ES-I3 (cell line): Measurements from ENCODE around the gene GDAP1L1.

ENCODE experiments used
- H3K36me3 ChIP-seq: 2 replicates; pipeline ENCODE4 v1.6.1; 2013; ENCODE audit warnings: mild to moderate bottlenecking, low read length, control low read depth, moderate library complexity; ENCODE audit not compliant: insufficient read depth
- H3K4me1 ChIP-seq: 2 replicates; pipeline ENCODE4 v1.6.1; 2013; ENCODE audit warnings: mild to moderate bottlenecking, control low read depth, low read length; ENCODE audit not compliant: insufficient read depth
- H3K9ac ChIP-seq: 2 replicates; pipeline ENCODE4 v1.6.1; 2013; ENCODE audit warnings: low read depth, mild to moderate bottlenecking, low read length, moderate library complexity
- H3K9me3 ChIP-seq: 2 replicates; pipeline ENCODE4 v1.6.1; 2013; ENCODE audit warnings: mild to moderate bottlenecking, low read length, moderate library complexity; ENCODE audit not compliant: control insufficient read depth, insufficient read depth

GDAP1L1 gene

DNA sequence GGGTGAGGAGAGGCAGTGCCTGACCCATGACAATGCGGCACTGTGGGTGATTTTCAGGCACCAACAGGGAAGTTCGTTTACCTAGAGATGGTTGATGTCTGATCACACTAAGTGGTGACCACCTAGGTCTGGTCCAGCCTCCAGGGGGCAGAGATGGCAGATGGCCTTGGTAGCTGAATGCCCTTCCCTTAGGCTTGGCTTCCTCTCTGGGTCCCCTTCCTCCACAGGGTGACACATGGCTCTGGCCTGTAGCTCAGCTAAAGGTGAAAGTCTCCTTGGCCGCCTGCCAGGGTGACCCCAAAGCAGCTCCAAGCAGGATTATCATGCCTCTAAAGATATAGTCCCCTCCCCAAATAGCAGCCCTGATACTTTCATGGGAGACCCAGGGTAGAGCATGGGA, 6.4 kb downstream of the GDAP1L1 start:
- Histone ChIP-seq H3K9ac (no peak overlapping the region), H3K36me3 (no peaks in the 10 kb centered on the region), H3K9me3 (no peaks in the 10 kb centered on the region), H3K4me1 (no peaks in the 10 kb centered on the region)

DNA sequence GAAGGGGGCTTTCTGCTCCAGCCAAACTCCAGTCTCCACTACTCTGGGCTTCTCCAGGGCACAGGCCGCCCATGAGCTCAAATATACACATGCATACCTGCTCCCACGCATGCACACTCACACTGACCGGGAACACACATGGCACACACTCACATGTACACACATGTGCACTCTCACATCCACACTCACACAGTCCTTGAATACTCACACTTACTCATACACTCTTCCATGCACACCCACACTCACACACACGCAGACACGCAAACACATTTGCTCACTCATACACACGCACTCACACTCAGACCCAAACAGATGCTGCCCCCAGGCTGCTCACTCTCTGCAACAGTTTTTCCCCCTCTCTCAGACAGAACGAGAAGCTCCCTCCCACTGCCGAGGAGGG, 7.0 kb downstream of the GDAP1L1 start:
- no peaks in the 10 kb centered on the region for H3K4me1 ChIP-seq
- H3K9ac ChIP-seq, result no peak overlapping the region
- no peaks in the 10 kb centered on the region for H3K36me3 ChIP-seq
- H3K9me3 ChIP-seq, result no peaks in the 10 kb centered on the region

DNA sequence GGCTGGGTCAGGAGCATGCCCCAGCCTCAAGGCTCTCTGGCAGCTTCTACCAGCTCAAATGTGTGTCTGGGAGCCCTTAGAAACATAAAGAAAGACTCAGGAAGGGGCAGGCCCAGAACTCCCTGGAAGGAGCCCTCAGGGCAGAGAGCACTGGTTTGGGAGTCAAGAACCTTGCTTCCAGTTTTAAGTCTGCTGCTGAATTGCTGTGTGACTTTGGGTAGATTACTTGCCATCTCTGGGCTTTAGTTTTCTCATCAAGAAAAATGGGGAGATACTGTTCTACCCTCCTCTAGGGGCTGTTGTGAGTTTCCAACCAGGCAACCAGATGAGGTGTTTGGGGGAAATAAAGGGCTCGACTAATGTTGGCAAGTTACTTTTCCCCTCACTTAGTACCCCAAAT, 8.8 kb downstream of the GDAP1L1 start:
- Histone ChIP-seq H3K9ac (no peak overlapping the region), H3K9me3 (no peaks in the 10 kb centered on the region), H3K36me3 (no peaks in the 10 kb centered on the region), H3K4me1 (no peaks in the 10 kb centered on the region)

DNA sequence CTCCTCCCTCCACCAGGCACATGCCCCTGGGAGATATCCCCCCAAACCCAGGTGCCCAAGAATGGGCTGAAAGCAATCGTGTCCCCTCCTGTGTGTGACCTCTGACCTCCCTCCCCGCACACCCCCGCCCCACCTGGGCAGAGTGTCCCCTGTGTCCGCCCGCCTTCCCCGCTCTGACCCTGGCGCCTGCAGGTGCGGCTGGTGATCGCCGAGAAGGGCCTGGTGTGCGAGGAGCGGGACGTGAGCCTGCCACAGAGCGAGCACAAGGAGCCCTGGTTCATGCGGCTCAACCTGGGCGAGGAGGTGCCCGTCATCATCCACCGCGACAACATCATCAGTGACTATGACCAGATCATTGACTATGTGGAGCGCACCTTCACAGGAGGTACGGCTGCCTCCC, 9.9 kb downstream of the GDAP1L1 start:
- no peaks in the 10 kb centered on the region for H3K36me3 ChIP-seq
- H3K9me3 ChIP-seq, result no peaks in the 10 kb centered on the region
- H3K4me1 ChIP-seq, result no peaks in the 10 kb centered on the region
- H3K9ac ChIP-seq, result no peak overlapping the region

GRCh38 chr20:44258226-44258890, 11.2 kb downstream of the GDAP1L1 start:
- Histone ChIP-seq H3K9ac (no peak overlapping the region), H3K36me3 (no peaks in the 10 kb centered on the region), H3K4me1 (no peaks in the 10 kb centered on the region), H3K9me3 (no peaks in the 10 kb centered on the region)

GRCh38 chr20:44264287-44264686, 17.2 kb downstream of the GDAP1L1 start:
- Histone ChIP-seq H3K36me3 (no peaks in the 10 kb centered on the region), H3K9ac (no peak overlapping the region), H3K4me1 (no peaks in the 10 kb centered on the region), H3K9me3 (no peaks in the 10 kb centered on the region)

DNA sequence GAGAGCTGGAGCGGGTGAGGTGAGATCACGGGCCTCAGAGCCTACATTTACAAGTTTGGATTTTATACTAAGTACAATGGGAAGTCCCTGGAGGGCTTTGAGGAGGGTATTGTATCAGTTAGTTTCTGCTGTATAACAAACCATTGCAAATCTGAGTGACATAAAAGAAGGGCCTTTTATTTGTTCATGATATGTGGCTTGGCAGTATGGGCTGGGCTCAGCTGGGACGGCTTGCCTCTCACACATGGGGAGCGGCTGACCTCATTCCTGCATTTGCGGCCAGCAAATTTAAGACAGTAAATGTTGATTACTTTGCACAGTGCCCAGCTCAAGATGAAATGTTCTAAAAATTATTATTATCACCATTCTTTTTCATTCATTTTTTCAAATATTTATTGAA, 21.7 kb downstream of the GDAP1L1 start:
- Histone ChIP-seq H3K4me1 (peaks cover 9% of the 10 kb centered on the region), H3K36me3 (no peaks in the 10 kb centered on the region), H3K9me3 (no peaks in the 10 kb centered on the region), H3K9ac (no peak overlapping the region)

- no peaks in the 10 kb centered on the region for H3K9me3 ChIP-seq
- H3K36me3 ChIP-seq, result no peaks in the 10 kb centered on the region
- no peak overlapping the region for H3K9ac ChIP-seq
- H3K4me1 ChIP-seq, result peaks cover 11% of the 10 kb centered on the region
Measured at GRCh38 chr20:44271915-44272663, 25.0 kb downstream of the GDAP1L1 start.

- H3K4me1 ChIP-seq, result peaks cover 11% of the 10 kb centered on the region
- H3K9ac ChIP-seq, result no peak overlapping the region
- no peaks in the 10 kb centered on the region for H3K9me3 ChIP-seq
- H3K36me3 ChIP-seq, result no peaks in the 10 kb centered on the region
Measured at GRCh38 chr20:44273231-44274215, 26.4 kb downstream of the GDAP1L1 start.

- H3K36me3 ChIP-seq, result no peaks in the 10 kb centered on the region
- no peaks in the 10 kb centered on the region for H3K9me3 ChIP-seq
- H3K4me1 ChIP-seq, result peaks cover 11% of the 10 kb centered on the region
- H3K9ac ChIP-seq, result no peak overlapping the region
Measured at GRCh38 chr20:44274303-44275017, 27.4 kb downstream of the GDAP1L1 start.

DNA sequence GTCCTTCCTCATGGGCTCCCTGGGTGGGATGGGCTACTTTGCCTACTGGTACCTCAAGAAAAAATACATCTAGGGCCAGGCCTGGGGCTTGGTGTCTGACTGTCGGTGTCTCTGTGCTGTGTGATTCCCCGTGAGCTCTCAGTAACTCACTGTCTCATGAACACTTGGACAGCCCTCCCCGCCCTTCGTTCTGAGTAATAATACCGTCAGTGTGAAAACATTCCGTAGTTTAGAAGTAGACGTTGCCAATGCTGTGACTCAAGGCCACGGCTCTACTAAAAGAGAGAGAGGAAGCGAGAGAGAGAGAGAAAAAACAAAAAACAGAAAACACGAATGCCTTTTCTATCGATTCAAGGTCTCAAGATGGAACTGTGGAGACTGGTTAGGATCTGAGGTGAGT, 32.1 kb downstream of the GDAP1L1 start:
- H3K36me3 ChIP-seq, result no peaks in the 10 kb centered on the region
- no peaks in the 10 kb centered on the region for H3K9me3 ChIP-seq
- H3K4me1 ChIP-seq, result no peaks in the 10 kb centered on the region
- no peak overlapping the region for H3K9ac ChIP-seq

DNA sequence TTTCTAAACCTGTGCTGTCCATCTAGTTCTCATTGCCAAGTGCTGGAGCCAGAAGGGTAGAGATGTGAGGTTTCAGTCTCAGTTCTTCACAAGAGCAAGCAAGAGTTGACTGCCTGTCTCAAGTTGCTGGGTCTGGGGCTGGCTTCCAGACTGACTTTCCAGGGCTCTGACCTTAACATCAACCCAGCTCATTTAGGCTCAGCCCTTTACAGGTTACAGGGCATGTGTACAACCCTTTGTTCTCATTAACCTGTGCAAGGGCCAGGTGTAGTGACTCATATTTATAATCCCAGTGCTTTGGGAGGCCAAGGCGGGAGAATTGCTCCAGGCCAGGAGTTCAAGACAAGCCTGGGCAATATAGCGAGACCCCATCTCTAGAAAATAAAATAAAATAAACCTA, 33.3 kb downstream of the GDAP1L1 start:
- Histone ChIP-seq H3K4me1 (no peaks in the 10 kb centered on the region), H3K36me3 (no peaks in the 10 kb centered on the region), H3K9ac (no peak overlapping the region), H3K9me3 (no peaks in the 10 kb centered on the region)

GRCh38 chr20:44282192-44282591, 35.1 kb downstream of the GDAP1L1 start:
- Histone ChIP-seq H3K9me3 (no peaks in the 10 kb centered on the region), H3K4me1 (no peaks in the 10 kb centered on the region), H3K9ac (no peak overlapping the region), H3K36me3 (no peaks in the 10 kb centered on the region)

GRCh38 chr20:44284032-44284431, 36.9 kb downstream of the GDAP1L1 start:
- H3K9ac ChIP-seq, result no peak overlapping the region
- no peaks in the 10 kb centered on the region for H3K36me3 ChIP-seq
- H3K9me3 ChIP-seq, result no peaks in the 10 kb centered on the region
- no peaks in the 10 kb centered on the region for H3K4me1 ChIP-seq
